H1 (cell line): ENCODE measurements around the gene DISC1.

ENCODE experiments used
- BCL11A ChIP-seq, 2 experiments: IDR thresholded peaks; one replicate each; pipeline ENCODE4 v1.6.1; 2011; ENCODE audit warnings: low read depth in 2 of 2, low read length in 2 of 2, mild to moderate bottlenecking in 2 of 2
- CTCF ChIP-seq, 3 experiments: IDR thresholded peaks; 1 replicate in 2 of 3; 2 replicates in 1 of 3; pipeline versions ENCODE4 v1.5.1 to v1.6.1; 2011; ENCODE audit warnings: low read length in 3 of 3, mild to moderate bottlenecking in 3 of 3, inconsistent platforms in 2 of 3, low read depth in 1 of 3, moderate library complexity in 1 of 3; ENCODE audit not compliant: insufficient read depth in 1 of 3; ENCODE audit errors: control extremely low read depth in 1 of 3
- EZH2 ChIP-seq: fragments of 200-600 bp; sonication (generic); IDR thresholded peaks from 2 replicates; pipeline ENCODE4 v1.7.1; 2012; ENCODE audit warnings: low read depth, mild to moderate bottlenecking, moderate library complexity, low read length, inconsistent platforms; ENCODE audit not compliant: severe bottlenecking
- POLR2AphosphoS5 ChIP-seq: IDR thresholded peaks from 2 replicates; pipeline ENCODE4 v1.6.1; 2011; ENCODE audit warnings: low read depth, low read length
- RBBP5 ChIP-seq: IDR thresholded peaks from 2 replicates; pipeline ENCODE4 v1.7.1; 2012; ENCODE audit warnings: low read depth, mild to moderate bottlenecking, inconsistent platforms, low read length, moderate library complexity, borderline replicate concordance
- TBP ChIP-seq: IDR thresholded peaks from 2 replicates; pipeline ENCODE4 v1.6.1; 2011; ENCODE audit warnings: low read depth, low read length, improper control_type of control experiment
- ZNF274 ChIP-seq: IDR thresholded peaks from 2 replicates; pipeline ENCODE4 v1.7.0; 2012; ENCODE audit warnings: low read length, borderline replicate concordance; ENCODE audit errors: extremely low read depth

GRCh38 chr1:231930257-231930947, 303.8 kb downstream of the DISC1 start:
- TF ChIP-seq ZNF274 (no peak), BCL11A (IDR thresholded peaks at IDR 0.05; ENCODE audit: low read depth in 2 of 2, low read length in 2 of 2) (no peak), CTCF (IDR thresholded peaks at IDR 0.05; ENCODE audit: control extremely low read depth in 1 of 3, insufficient read depth in 1 of 3, low read depth in 1 of 3, low read length in 3 of 3) (no peak), EZH2 (no peak), RBBP5 (no peak), POLR2AphosphoS5 (no peak), TBP (no peak)
